ENCODE measurements around the gene GRHL3. TPM values are rescaled to one million over a fixed set of nuclear protein-coding genes. Genes with fewer than 3 reads are reported as not detected.
A peak's percentile ranks its signal among the peaks of the same experiment; 100 is the strongest.
"Not testable (repeated sequence)": the region's sequence is repeated elsewhere in the genome, so short reads cannot be mapped to it uniquely, and the experiment has no call there.

GRHL3 gene
- under 1 TPM in 2 of 4 donors, not detected in 2; 0.11 to 0.27 TPM for total RNA-seq

DNA sequence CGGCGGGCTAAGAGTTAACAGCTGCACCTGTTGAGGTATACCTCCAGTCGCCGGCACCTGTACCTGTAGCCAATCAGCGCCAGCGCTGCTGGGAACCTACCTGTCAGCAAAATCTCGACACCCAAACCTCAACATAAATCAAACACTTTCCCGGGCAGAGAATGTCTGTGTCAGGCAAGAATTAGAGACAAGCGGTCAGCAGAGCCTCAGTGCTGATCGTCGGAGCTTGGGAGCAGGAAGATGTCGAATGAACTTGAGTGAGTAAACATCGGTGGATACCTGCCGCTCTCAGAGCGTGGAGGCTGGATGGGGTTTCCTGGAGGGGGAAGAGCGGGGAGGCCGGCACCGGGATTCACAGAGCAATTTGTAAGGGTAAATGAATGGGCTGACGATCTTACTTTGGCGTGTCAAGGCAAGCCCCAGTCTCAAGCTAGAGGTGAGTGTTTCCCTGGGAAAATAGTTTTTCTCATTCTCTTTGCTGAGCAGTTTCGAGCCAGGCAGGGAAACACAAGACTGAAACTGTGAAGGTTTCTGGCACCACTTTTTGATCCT, at the start of gene GRHL3:
GRHL3 (plus strand) TSS at position 46 of the 552 bp plus-strand sequence; CDS start at position 241, 195 bp downstream.
- H3K9me3 ChIP-seq: no peaks in the 10 kb centered on the region
- 3 to 5% methylated on average over 21 of the region's 21 CpGs for WGBS, 2 donors
- H3K27ac ChIP-seq: no peak within 1 kb of the TSS
- peak; percentile 28 to 29 for DNase-seq
- no peaks in the 10 kb centered on the region for H3K36me3 ChIP-seq
- peaks cover 23 to 38% of the 10 kb centered on the region in 2 donors for H3K4me1 ChIP-seq
- intact Hi-C loops (cut with DNase I): no loop called here
- H3K4me3 ChIP-seq (replicated peaks in 1 of 3): no peak within 1 kb of the TSS
- peaks cover 3% of the 10 kb centered on the region for H3K27me3 ChIP-seq
- TF ChIP-seq, protein P1, sequence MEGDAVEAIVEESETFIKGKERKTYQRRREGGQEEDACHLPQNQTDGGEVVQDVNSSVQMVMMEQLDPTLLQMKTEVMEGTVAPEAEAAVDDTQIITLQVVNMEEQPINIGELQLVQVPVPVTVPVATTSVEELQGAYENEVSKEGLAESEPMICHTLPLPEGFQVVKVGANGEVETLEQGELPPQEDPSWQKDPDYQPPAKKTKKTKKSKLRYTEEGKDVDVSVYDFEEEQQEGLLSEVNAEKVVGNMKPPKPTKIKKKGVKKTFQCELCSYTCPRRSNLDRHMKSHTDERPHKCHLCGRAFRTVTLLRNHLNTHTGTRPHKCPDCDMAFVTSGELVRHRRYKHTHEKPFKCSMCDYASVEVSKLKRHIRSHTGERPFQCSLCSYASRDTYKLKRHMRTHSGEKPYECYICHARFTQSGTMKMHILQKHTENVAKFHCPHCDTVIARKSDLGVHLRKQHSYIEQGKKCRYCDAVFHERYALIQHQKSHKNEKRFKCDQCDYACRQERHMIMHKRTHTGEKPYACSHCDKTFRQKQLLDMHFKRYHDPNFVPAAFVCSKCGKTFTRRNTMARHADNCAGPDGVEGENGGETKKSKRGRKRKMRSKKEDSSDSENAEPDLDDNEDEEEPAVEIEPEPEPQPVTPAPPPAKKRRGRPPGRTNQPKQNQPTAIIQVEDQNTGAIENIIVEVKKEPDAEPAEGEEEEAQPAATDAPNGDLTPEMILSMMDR (IDR thresholded peaks at IDR 0.05): no peak
- no peak for TF ChIP-seq POLR2A (IDR thresholded peaks at IDR 0.05)

DNA sequence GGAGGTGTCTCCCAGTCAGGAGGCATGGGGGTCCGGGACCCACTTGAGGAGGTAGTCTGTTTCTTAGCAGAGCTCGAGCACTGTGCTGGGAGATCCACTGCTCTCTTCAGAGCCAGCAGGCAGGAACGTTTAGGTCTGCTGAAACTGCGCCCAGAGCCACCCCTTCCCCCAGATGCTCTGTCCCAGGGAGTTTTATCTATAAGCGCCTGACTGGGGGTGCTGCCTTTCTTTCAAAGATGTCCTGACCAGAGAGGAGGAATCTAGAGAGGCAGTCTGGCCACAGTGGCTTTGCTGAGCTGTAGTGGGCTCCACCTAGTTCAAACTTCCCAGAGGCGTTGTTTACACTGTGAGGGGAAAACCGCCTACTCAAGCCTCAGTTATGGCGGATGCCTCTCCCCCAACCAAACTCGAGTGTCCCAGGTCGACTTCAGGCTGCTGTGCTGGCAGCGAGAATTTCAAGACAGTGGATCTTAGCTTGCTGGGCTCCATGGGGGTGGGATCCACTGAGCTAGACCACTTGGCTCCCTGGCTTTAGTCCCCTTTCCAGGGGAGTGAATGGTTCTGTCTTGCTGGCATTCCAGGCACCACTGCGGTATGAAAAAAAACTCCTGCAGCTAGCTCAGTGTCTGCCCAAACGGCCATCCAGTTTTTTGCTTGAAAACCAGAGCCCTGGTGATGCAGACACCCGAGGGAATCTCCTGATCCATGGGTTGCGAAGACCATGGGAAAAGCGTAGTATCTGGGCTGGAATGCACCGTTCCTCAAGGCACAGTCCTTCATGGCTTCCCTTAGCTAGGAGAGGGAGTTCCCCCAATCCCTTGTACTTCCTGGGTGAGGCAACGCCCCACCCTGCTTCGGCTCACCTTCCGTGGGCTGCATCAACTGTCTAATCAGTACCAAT, 44.7 kb upstream of the GRHL3 start:
- intact Hi-C loops (cut with DNase I); H3K36me3 ChIP-seq; H3K4me3 ChIP-seq (replicated peaks in 1 of 3); DNase-seq; H3K9me3 ChIP-seq; H3K27me3 ChIP-seq; H3K27ac ChIP-seq: not testable (repeated sequence)
- peaks cover 9 to 14% of the 10 kb centered on the region in 2 donors for H3K4me1 ChIP-seq
- WGBS, 2 donors: 83 to 85% methylated on average over 18 to 19 of the region's 20 CpGs

DNA sequence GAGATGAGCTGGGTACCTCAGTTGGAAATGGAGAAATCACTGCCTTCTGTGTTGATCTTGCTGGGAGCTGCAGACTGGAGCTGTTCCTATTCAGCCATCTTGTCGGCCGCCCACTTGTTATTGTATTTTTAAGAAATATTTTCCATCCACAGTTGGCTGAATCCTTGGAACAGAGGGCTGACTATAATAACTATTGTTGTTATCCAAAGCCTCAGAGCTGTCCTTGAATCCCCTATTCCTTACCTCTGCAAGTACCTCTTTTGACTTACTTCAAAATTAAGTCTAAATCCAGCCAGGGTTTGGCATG, 44.1 kb upstream of the GRHL3 start:
- 29% methylated on average over 2 of the region's 2 CpGs for WGBS, 2 donors
- Histone ChIP-seq H3K9me3 (no peaks in the 10 kb centered on the region), H3K27me3 (no peaks in the 10 kb centered on the region), H3K36me3 (no peaks in the 10 kb centered on the region), H3K4me1 (peaks cover 9 to 14% of the 10 kb centered on the region in 2 donors), H3K27ac (no peak overlapping the region), H3K4me3 (replicated peaks in 1 of 3) (no peak overlapping the region)
- intact Hi-C loops (cut with DNase I): no loop called here
- TF ChIP-seq POLR2A (IDR thresholded peaks at IDR 0.05): no peak
- TF ChIP-seq, protein P1 (IDR thresholded peaks at IDR 0.05): no peak
- DNase-seq: peak; percentile 61 to 64

DNA sequence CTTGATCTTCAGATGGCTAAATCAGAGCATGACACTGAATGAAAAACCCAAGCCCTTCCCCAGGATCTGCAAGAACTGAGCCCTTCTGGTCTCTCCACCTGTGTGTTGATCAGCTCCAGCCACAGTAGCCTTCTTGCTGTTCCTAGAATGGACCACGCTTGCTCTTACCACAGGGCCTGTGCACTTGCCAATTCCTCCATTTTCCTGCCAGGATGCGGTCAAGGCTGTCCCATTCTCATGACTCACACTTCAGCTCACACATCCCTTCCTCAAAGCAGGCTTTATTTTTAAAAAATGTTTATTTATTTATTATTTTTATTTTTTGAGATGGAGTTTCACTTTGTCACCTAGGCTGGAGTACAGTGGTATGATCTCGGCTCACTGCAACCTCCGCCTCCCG, 43.6 kb upstream of the GRHL3 start:
- no peak for TF ChIP-seq POLR2A (IDR thresholded peaks at IDR 0.05)
- TF ChIP-seq, protein P1 (IDR thresholded peaks at IDR 0.05): peak in 1 of 6 experiments; percentile 8

DNA sequence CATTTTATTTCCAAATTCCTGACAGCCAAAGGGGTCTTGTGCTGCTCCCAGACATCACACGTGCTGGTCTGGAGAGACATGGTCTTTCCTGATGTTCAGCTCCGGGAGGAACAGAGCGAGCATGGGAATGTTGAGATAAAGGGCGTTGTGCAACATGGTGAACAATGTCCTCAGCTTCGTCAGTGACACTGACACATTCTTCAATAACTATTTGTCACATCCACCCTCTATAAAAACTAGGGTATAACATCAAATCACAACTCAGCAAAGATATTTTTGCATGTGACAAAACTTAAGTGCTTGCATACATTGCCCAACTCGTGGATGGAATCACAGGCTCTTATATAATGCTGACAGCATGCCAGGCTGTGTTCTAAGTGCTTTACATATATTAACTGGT, 42.4 kb upstream of the GRHL3 start:
- no peak overlapping the region for H3K27ac ChIP-seq
- WGBS, 2 donors: 80 to 81% methylated on average over 6 of the region's 6 CpGs
- H3K9me3 ChIP-seq: no peaks in the 10 kb centered on the region
- no peak for TF ChIP-seq POLR2A (IDR thresholded peaks at IDR 0.05)
- TF ChIP-seq, protein P1 (IDR thresholded peaks at IDR 0.05): no peak
- no peak for DNase-seq
- H3K27me3 ChIP-seq: no peaks in the 10 kb centered on the region
- peaks cover 9 to 16% of the 10 kb centered on the region in 2 donors for H3K4me1 ChIP-seq
- no peak overlapping the region for H3K4me3 ChIP-seq (replicated peaks in 1 of 3)
- no peaks in the 10 kb centered on the region for H3K36me3 ChIP-seq
- intact Hi-C loops (cut with DNase I): no loop called here

More for the DNA sequence above, 43.6 kb upstream of the GRHL3 start:
- peaks cover 9 to 14% of the 10 kb centered on the region in 2 donors for H3K4me1 ChIP-seq
- DNase-seq: no peak
- H3K27me3 ChIP-seq: no peaks in the 10 kb centered on the region
- no peaks in the 10 kb centered on the region for H3K36me3 ChIP-seq
- intact Hi-C loops (cut with DNase I): no loop called here
- H3K27ac ChIP-seq: peak overlapping the region in 1 of 3 donors; percentile 33
- no peaks in the 10 kb centered on the region for H3K9me3 ChIP-seq
- H3K4me3 ChIP-seq (replicated peaks in 1 of 3): no peak overlapping the region
- 85 to 91% methylated on average over 5 of the region's 5 CpGs for WGBS, 2 donors

Measured in thyroid gland (tissue), 4 donors.